Choroid plexus epithelial cell (primary cell): ENCODE measurements around the gene RPLP2.

Source experiments
- DNase-seq: peaks from one replicate; pipeline ENCODE4 v3.0.0-alpha.2; 2010; ENCODE audit warnings: low read depth
- H3K4me3 ChIP-seq: 2 replicates; pipeline ENCODE4 v1.5.1; 2011; ENCODE audit warnings: low read depth, mild to moderate bottlenecking, control low read depth, low read length, moderate library complexity
- TF ChIP-seq, protein P1 (sequence below): conservative IDR thresholded peaks from 2 replicates; pipeline ENCODE4 v1.5.1; 2011; ENCODE audit warnings: low read depth, mild to moderate bottlenecking, control low read depth, inconsistent platforms, low read length, moderate library complexity

Gene RPLP2

DNA sequence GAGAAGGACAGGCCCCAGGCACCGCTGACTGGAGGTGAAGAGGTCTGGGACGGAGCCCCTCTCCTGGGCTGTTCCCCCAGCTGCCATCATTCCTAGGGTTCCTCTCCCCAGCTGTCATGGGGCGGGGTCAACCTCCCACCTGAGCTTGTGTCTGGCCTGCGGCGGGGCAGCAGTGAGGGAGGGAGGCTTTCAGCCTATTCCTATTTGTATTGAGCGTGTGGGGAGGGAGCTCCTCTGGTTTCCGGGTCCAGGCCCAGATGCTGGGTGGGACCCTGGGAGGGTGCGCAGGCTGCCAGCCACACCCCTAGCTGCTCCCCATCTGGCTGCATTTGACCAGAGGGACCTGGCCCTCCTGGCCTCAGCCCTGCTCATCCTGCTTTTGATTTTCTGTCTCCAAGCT, 46.6 kb downstream of the RPLP2 start:
- no peak overlapping the region for H3K4me3 ChIP-seq
- TF ChIP-seq, protein P1, sequence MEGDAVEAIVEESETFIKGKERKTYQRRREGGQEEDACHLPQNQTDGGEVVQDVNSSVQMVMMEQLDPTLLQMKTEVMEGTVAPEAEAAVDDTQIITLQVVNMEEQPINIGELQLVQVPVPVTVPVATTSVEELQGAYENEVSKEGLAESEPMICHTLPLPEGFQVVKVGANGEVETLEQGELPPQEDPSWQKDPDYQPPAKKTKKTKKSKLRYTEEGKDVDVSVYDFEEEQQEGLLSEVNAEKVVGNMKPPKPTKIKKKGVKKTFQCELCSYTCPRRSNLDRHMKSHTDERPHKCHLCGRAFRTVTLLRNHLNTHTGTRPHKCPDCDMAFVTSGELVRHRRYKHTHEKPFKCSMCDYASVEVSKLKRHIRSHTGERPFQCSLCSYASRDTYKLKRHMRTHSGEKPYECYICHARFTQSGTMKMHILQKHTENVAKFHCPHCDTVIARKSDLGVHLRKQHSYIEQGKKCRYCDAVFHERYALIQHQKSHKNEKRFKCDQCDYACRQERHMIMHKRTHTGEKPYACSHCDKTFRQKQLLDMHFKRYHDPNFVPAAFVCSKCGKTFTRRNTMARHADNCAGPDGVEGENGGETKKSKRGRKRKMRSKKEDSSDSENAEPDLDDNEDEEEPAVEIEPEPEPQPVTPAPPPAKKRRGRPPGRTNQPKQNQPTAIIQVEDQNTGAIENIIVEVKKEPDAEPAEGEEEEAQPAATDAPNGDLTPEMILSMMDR = no peak
- DNase-seq = no peak

DNA sequence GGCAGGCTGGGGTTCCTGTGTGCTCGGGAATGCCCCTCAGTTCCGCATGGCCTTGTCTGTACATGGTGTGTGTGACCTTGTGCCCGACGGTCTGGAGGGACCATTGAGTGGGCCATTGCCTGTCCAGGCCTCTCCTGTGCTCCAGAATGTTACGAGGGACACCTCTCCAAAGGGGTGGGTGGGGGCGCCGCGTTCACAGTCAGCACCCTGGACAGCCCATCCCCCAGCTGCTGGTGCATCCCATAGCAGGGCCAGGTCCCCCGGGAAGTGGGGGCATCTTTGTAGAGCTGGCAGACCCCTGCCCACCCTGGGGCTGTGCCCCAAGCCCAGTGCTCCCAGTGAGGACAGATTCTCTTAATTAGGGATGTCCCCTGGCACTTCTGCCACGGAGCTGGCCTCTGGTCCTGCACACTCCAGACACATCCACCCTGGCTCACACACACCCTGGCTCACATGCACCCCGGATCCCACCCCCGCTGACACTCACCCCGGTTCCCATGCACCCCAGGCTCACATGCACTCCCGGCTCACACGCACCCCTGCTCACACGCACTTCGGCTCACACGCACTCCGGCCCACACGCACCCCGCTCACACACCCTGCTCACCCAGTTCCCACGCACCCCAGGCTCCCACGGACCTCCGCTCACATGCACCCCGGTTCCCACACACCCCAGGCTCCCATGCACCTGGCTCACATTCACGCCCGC, 48.4 kb downstream of the RPLP2 start:
- no peak overlapping the region for H3K4me3 ChIP-seq
- TF ChIP-seq, protein P1 = no peak
- no peak for DNase-seq

DNA sequence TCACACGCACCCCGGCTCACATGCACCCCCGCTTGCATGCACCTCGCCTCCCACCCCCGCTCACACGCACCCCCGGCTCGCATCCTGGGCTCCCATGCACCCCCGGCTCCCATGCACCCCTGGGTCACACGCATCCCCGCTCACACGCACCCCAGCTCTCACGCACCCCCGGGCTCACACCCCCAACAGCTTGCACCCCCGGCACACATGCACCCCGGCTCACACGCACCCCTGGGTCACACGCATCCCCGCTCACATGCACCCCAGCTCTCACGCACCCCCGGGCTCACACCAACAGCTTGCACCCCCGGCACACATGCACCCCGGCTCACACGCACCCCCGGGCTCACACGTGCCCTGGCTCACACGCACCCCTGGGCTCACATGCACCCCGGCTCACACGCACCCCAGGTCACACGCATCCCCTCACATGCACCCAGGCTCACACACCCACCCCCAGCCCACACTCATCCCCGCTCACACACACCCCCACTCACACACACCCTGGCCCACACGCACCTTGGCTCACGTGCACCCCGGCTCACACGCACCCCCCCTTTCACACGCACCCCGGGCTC, 49.1 kb downstream of the RPLP2 start:
- TF ChIP-seq, protein P1 = no peak
- no peak overlapping the region for H3K4me3 ChIP-seq
- no peak for DNase-seq

DNA sequence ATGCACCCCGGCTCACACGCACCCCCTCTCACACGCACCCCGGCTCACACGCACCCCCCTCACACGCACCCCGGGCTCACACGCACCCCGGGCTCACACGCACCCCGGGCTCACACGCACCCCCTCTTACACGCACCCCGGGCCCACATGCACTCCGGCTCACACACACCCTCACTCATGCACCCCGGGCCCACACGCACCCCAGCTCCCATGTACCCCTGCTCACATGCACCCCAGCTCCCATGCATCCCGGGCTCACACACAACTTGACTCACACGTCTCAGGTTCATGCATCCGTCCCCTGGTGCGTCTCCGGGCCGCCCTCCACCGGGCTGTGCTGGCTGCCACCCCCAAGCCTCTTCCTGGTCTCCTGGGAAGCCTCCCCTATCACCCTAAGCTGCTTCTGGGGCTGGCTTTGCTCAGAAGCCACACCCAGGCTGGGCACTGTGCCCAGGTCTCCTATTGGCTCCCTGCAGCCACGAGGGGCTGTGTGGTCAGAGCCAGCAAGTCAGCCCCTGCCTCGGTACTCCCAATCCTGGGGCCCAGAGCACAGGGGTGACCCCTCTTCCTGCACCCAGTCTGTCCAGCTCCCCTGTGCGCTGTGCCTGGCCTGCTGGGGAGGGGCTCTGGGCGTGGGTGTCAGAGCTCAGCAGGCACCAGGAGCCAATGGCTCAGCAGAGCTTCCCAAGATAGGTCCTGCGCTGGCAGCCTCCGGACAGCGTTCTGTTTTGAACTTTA, 49.8 kb downstream of the RPLP2 start:
- TF ChIP-seq, protein P1 = no peak
- H3K4me3 ChIP-seq = peak overlapping the region; percentile 55
- DNase-seq = peak; percentile 97

DNA sequence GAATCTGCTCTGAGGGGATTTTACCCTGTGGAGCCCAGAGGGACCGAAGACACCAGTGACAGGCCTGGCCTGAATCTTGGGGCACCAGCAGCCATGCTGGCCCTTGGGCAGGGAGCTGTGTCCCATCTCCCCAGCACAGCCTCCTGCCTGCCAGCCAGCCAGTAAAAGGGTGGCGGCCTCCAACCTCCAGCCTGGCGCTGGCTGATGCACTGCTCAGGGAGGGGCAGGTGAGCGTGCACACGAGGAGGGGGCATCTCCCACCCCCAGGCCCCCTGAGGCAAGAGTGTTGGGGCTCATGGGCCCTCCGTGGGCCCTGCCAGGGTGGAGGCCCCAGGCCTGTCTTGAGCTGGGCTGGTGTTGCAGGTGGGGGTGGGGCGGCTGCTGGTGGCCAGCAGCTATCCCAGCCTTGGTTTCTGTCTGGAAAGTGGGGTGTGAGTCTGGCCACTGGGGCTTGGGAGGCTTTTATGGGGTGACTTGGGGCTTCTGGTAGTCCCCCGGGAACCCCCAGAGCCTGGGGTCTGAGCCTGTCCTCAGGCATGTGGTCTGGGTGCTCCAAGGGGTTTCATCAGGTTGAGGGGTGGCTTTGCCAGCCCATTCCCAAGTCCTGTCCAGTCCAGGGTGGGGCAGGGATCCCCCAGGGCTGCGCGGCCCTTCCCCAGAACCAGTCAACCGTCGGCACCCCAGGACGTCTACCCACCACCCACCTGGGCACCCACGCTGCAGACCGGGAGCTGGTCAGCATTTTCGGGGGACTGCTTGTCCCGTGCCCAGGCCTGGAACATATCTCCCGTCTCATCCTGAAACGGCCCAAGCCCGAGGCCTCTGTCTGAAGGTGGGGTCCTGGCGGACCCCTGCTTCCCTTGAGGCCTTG, 50.7 kb downstream of the RPLP2 start:
- TF ChIP-seq, protein P1 = no peak
- no peak overlapping the region for H3K4me3 ChIP-seq
- no peak for DNase-seq

DNA sequence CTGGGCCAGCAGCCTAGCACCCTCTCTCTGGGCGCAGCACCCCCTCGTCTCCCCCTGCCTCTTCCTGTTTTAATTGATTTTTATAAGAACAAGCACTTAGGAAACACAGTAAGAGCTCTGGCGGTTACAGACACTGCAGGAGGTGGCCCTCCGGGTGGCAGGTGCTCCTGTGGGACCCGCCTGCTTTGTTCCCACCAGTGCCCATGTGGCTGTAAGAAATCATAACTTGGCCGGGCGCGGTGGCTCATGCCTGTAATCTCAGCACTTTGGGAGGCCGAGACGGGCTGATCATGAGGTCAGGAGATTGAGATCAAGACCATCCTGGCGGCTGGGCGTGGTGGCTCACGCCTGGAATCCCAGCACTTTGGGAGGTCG, 51.3 kb downstream of the RPLP2 start:
- no peak overlapping the region for H3K4me3 ChIP-seq
- TF ChIP-seq, protein P1 = no peak

More for the DNA sequence above, 51.3 kb downstream of the RPLP2 start:
- DNase-seq = no peak
